WTC11 (cell line): ENCODE data around the gene APRT. TPM values are rescaled to one million over a fixed set of nuclear protein-coding genes. Genes with fewer than 3 reads are reported as not detected.

Experiments used
- GABPB1 ChIP-seq: sonication (generic); formaldehyde crosslinking; IDR thresholded peaks from 2 replicates; pipeline ENCODE4 v1.8.1; 2023; ENCODE audit warnings: mild to moderate bottlenecking, missing genetic modification reagents
- total RNA-seq: library from RNA; stranded (reverse); gene quantifications from 3 replicates; pipeline ENCODE4 v1.2.3, GENCODE V29; 2021
- TF ChIP-seq, protein P1 (sequence below): fragments of 250-450 bp; sonication (Bioruptor Pico); IDR thresholded peaks from 2 replicates; pipeline ENCODE4 v1.9.0; 2021; ENCODE audit warnings: mild to moderate bottlenecking
- TF ChIP-seq, protein P2 (sequence below): fragments of 250-450 bp; sonication (Bioruptor Pico); IDR thresholded peaks from 2 replicates; pipeline ENCODE4 v1.8.0; 2021; ENCODE audit warnings: mild to moderate bottlenecking

APRT gene
- total RNA-seq, 1 experiment from 2014 or later, result 288 TPM

DNA sequence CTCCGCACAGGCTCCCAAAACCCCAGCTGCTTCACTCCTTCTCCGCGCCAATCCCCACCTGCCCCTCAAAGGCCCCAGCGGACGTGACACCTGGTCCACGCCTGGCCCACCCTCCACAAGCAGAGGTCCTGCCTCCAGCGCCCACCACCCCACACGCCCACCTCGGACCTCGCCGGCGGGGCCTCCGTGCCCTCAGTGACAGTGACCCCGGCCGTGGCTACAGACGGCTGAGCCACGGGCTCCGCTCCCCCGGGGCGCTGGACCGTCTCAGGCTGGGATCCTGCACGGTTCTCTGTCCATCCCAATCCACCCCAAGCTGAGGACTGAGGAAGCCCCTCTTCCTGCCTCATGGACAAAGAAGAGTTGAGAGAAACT lies 51.8 kb downstream of the APRT start (continued):
- TF ChIP-seq, protein P1, sequence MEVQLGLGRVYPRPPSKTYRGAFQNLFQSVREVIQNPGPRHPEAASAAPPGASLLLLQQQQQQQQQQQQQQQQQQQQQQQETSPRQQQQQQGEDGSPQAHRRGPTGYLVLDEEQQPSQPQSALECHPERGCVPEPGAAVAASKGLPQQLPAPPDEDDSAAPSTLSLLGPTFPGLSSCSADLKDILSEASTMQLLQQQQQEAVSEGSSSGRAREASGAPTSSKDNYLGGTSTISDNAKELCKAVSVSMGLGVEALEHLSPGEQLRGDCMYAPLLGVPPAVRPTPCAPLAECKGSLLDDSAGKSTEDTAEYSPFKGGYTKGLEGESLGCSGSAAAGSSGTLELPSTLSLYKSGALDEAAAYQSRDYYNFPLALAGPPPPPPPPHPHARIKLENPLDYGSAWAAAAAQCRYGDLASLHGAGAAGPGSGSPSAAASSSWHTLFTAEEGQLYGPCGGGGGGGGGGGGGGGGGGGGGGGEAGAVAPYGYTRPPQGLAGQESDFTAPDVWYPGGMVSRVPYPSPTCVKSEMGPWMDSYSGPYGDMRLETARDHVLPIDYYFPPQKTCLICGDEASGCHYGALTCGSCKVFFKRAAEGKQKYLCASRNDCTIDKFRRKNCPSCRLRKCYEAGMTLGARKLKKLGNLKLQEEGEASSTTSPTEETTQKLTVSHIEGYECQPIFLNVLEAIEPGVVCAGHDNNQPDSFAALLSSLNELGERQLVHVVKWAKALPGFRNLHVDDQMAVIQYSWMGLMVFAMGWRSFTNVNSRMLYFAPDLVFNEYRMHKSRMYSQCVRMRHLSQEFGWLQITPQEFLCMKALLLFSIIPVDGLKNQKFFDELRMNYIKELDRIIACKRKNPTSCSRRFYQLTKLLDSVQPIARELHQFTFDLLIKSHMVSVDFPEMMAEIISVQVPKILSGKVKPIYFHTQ (CRISPR knock-in tag), result no peak
- TF ChIP-seq, protein P2, sequence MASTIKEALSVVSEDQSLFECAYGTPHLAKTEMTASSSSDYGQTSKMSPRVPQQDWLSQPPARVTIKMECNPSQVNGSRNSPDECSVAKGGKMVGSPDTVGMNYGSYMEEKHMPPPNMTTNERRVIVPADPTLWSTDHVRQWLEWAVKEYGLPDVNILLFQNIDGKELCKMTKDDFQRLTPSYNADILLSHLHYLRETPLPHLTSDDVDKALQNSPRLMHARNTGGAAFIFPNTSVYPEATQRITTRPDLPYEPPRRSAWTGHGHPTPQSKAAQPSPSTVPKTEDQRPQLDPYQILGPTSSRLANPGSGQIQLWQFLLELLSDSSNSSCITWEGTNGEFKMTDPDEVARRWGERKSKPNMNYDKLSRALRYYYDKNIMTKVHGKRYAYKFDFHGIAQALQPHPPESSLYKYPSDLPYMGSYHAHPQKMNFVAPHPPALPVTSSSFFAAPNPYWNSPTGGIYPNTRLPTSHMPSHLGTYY (CRISPR knock-in tag), result no peak
- TF ChIP-seq GABPB1 (CRISPR knock-in tag), result no peak
- TF ChIP-seq, all 79 proteins: peak for 0

Other genes with a start within 250 kb of the APRT start
- 57.3 to 65.6 TPM (median 61.8 TPM) in 3 replicates for gene ZC3H18, start 241.5 kb downstream of the APRT start, total RNA-seq
- 0.80 to 1.9 TPM (median 1.5 TPM) in 3 replicates for gene IL17C, start 173.4 kb downstream of the APRT start, total RNA-seq
- gene CYBA, start 160.9 kb downstream of the APRT start, total RNA-seq, result 169 to 219 TPM (median 207 TPM) in 3 replicates
- 96.9 to 113 TPM (median 109 TPM) in 3 replicates for gene MVD, start 148.8 kb downstream of the APRT start, total RNA-seq
- gene SNAI3, start 125.4 kb downstream of the APRT start, total RNA-seq, result 8.0 to 9.4 TPM (median 9.1 TPM) in 3 replicates
- 38.5 to 46.2 TPM (median 40.5 TPM) in 3 replicates for gene RNF166, start 105.5 kb downstream of the APRT start, total RNA-seq
- gene CTU2, start 105.4 kb downstream of the APRT start, total RNA-seq, result 42.1 to 52.4 TPM (median 43.7 TPM) in 3 replicates
- gene PIEZO1, start 26.7 kb downstream of the APRT start, total RNA-seq, result 68.3 to 75.1 TPM (median 71.3 TPM) in 3 replicates
- 142 to 154 TPM (median 149 TPM) in 3 replicates for gene CDT1, start 8.1 kb downstream of the APRT start, total RNA-seq
- 23.0 to 29.5 TPM (median 25.8 TPM) in 3 replicates for gene GALNS, start 45.0 kb upstream of the APRT start, total RNA-seq
- gene TRAPPC2L, start 45.2 kb upstream of the APRT start, total RNA-seq, result 63.1 to 82.0 TPM (median 64.5 TPM) in 3 replicates
- not detected in 3 replicates for gene PABPN1L, start 54.7 kb upstream of the APRT start, total RNA-seq
- gene CBFA2T3, start 165.3 kb upstream of the APRT start, total RNA-seq, result 1.9 to 2.8 TPM (median 2.6 TPM) in 3 replicates